AML-193 (cell line): ENCODE data around the gene STAMBPL1.
"Not testable (repeated sequence)": the region's sequence is repeated elsewhere in the genome, so short reads cannot be mapped to it uniquely, and the experiment has no call there.

ENCODE experiments used
- DNase-seq, 2 experiments: peaks; one replicate each; lab custom pipeline; 2025; lab: John Stamatoyannopoulos, UW

The STAMBPL1 gene

DNA sequence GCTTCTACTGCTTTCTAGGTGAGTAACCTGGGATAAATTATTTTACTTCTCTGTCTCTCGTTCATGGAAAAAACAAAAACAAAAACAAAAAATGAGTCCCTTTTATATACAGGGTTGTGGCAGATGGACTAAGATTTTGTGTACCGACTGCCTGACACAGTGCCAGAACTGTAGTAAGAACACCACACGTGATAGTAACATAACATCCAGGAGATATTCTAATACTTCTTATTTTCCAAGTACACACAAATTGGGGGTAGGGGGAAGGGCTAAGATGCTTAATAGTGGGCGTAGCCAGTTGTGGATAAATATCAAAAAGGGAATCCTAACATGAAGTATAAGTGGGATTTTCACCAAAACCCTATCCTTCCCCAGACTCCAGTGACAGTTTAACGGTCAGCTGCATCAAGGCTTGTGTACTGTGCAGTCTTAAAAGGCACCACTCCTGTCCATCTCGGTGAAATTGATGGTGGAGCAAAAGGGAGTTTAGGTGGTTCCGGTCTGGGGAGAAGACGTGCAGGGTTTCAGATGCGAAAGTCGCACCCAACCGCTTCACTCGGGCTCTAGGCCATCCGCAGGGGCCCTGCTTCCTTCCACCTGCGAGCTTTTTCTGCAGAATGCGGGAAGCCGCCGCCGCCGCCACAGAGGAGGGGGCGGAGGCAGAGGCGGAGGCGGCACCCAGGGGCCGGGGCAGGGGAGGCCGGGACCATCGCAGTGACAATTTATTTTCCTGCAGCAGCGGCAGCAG is at the start of gene STAMBPL1:
TSS of gene STAMBPL1 (plus strand) at position 712 of the 748 bp plus-strand sequence. CDS start 21,464 bp downstream, outside the sequence.
- peak; percentile 60 to 65 for DNase-seq

DNA sequence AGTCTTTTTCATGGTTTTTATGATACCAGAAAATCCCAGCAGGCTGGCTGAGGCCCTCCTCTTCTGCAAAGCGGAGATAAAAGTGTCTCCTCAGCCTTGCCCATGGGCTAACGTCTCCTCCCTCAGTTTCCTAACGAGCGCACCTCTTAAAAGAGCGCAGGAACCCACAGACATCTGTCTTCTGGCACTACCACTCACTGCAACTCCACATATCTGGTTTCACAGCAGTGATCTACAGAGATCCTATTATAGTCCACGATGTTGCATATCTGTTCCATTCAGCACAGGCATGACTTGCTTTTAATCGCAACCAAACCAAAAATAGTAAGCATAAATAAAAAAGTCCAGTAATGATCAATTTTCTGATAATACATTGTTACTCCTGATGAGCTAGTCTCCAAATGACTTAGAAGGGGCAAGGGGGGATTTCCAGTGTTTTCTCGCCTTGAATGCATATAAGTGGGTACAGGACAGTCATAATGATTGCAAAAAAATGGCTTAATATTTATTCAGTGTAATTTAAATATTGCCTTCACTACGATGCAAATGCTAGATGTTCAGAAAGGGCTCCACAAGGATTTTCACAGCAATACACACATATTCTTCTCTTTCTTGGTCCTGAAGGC is 49.3 kb upstream of the STAMBPL1 start:
- DNase-seq = no peak

DNA sequence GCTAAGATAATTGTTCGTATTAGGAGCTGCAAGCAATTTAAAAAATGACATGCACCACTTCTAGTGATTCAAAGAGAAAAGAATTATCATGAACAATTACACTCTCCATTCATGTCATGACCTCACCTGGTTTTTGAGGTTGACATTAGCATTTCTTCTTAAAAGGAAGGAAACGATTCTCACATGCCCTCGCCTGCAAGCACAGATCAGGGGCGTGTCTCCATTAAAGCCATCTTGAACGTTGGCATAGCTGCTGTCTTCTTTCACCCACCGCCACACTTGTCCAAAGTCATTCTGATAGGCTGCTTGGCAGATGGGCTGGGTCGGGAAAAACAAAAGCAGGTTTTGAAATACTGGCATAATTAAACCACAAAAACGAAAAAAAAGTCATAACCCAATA is 48.3 kb upstream of the STAMBPL1 start:
- DNase-seq = no peak

DNA sequence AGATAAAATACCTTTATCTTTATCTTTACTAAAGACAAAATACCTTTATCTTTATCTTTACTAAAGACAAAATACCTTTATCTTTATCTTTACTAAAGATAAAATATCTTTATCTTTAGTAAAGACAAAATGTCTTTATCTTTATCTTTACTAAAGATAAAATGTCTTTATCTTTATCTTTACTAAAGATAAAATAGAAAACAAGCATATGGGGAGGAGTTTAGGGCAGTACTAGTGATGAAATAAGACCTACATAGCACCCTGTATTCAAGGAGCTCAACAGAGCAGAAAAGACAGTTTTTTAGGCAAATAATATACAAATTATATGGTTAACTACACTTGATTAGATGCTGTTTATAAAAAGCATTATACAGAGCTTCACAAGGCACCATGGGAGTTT is 47.7 kb upstream of the STAMBPL1 start:
- DNase-seq = no peak

DNA sequence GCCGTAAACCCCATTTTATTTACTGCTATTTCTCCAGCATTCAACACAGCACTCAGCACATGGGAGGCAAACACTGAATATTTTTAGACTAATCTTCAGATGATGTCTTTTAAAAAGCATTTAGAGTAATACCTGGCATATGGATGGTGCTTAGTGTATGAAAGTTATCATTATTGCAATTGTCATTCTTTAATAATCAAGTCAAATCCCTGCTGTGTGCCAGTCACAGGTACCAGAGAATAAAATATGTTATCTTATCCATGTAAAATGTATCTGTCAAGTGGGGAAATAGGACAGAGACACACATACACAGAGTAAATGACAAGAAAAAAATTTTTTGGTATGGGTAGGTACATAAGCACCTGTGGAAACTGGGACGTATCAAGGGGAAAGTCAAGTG is 46.9 kb upstream of the STAMBPL1 start:
- no peak for DNase-seq

DNA sequence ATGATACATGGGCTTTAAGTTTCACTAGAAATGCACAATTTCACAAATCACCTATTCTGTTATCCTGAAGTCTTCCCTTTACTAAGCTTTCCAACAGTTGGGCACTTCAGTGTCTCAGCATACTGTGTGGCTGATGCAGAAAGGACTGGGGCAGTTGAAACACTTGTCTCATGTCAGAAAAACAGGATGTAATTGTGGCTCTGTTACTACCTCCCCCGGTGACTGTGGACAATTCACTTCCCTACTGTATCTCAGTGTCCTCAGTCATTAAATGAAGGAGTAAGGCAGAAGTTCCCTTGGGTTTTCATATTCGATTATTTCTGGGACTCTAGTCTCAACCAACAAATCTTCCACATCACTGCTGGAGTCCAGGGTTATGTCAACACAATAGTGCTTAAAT is 46.3 kb upstream of the STAMBPL1 start:
- DNase-seq = peak; percentile 81 to 83

DNA sequence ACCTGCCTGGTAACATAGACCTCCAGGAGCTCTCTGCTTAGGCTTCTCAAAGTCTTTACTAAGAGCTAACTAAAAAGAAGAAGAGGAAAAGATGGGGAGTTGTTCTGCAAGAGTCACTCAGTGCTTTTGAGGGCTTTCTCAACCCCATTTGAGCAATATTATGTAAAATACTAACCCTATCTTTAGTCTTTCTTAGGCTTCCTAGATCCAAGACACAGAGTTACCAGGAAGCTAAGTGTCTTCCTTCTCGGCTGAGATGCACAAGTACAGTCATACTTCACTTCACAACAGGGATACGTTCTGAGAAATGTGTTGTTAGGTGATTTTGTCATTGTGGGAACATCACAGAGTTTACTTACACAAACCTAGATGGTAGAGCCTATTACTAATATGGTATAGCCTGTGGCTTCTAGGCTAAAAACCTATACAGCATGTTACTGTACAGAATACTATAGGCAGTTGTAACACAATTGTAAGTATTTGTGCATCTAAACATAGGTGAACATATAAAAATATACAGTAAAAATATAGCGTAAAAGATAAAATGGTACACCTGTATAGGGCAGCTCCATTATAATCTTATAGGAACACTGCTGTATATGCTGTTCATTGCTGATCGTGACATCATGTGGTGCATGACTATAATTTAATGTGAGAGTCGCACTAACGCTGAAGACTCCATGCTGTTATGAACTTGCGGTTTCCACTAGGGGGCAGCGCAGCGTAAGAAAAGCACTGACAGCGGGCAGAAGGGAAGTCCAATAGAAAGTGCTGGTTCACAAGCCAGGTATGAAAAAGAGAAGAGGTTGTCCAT is 44.7 kb upstream of the STAMBPL1 start:
- peak; percentile 81 to 88 for DNase-seq

DNA sequence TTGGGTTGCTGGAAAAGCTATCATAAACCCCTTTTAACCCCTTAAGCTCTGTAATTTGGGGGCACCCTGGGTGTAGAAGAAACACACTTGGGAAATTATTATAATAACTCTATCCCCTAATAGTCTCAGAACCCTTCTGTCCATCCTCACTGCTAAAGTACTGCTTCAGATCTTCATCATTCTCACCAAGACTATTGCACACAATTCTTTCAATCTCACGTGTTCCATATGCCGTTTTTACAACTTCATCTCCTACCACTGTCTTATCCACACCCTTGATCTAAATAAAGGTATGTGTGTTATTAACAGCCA is 44.2 kb upstream of the STAMBPL1 start:
- DNase-seq = no peak

DNA sequence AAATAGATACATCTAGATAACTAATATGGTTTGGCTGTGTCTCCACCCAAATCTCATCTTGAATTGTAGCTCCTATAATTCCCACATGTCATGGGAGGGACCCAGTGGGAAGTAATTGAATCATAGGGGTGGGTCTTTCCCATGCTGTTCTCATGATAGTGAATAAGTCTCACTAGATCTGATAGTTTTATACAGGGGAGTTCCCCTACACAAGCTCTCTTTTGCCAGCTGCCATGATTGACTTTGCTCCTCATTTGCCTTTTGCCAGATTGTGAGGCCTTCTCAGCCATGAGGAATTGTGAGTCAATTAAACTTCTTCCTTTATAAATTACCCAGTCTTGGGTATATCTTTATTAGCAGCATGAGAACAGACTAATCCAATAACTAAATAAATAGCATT is 42.4 kb upstream of the STAMBPL1 start:
- not testable (repeated sequence) for DNase-seq

DNA sequence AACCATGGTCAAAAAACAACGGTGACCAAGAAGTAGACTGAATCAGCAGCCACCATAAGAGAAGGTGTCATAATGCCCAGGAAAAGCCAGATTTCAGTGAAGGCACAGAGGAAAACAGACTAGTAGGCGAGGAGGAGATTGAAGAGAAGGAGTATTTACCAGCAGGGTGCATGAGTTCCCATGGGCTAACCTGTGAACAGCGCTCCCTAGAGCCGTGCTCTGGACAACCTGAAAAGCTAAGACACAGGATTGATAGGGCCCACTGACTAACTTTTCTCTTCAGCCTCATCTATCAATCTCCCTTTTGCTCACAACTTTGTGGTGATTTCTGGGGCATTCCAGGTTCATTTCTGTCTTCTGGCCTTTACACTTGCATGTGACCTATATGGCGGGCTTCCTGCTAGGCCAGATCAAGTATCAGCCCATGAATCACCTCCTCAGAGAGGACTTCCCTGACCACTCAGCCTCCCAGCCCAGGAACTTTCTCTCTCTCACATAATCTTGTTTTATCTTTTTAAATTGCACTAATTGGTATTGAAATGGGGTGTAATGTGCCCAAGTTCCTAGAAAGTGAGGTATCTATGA is 41.2 kb upstream of the STAMBPL1 start:
- no peak for DNase-seq

DNA sequence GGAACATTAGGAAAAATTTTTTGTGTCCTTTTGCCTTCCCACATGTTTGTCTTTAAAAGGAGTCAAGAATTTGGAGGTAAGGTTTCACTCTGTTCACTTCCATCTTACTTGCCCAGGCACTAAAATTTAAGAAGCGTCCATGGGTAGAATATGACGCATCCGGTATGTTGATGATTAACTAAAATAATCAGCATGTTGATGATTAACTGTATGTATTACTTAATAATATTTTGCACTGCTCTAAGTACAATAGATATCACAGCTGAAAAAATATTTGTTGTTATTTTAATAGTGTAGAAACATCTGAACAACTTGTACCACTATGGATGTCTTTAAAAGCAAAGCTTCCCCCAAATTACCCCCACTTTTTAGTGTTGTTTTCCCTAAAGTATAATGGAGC is 39.9 kb upstream of the STAMBPL1 start:
- DNase-seq = no peak

DNA sequence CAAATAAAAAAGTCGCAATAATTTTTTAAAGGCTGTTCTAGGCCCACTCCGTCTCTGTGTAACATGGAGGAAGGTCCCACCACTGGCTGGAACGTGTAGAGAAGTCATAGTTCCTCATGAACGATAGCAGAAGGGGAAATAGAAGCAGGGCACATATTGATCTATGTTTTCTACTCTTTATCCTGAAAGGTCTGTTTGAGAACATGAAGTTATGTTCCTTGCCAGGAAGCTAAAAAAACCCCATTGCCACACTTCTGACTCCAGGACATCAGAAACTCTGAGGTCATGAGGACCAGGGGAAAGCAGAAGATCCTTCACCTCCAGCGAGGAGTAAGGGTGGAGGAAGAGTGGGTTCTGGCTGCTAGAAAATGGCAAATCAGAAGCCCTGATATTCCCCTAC is 39.2 kb upstream of the STAMBPL1 start:
- no peak for DNase-seq

DNA sequence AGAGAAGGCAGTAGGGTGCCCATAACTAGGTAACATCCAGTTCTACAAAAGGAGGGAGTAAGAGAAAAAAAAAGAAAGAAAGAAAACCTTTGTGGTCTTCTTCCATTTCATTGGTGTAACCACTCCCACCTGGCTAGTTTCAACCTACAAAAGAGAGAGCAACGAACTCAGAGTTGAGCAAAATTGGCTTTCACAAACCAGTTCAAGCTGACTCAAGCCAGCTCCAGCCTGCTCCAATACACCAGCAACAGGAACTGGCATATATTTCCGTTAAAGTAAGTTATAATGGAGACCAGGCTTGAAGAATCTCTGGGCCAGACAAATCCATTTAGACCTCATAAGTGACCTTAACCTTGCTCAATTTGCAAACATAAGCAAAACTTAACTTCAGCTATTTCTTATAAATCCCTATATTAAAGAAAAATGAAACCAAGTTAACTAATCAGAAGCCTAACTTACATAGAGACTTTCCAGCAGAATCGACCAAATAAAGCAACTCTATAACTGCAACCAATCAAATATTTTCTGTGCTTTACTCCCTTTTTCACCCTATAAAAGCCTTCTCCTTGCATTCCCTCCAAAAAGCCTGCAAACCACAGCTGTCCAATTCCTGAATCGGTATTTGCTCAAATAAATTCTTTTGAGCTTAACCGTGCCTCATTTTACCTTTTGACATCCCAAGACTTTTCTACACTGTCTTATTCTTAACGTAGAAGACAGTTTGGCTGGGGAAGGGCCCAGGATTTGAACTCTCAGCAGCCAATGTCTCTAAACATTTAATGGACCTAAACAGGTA is 38.5 kb upstream of the STAMBPL1 start:
- DNase-seq = no peak

DNA sequence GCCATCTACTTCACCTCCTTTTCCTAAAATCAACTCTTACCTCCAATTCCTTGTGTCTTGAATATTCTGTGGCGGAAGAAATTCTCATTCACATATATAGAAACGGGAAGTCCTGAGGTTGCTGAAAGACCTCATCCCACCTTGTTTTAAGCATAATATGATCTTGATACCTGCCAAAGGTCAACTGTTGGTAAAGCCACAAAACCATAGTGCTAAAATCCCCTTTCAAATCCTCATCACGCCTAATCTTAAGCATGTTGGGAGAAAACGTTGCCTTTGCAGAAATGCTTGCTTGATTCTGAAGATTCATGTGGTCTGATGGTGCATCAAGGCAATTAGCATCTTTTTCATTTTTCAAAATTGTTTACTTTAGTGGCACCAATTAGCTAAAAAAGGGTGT is 36.9 kb upstream of the STAMBPL1 start:
- no peak for DNase-seq

DNA sequence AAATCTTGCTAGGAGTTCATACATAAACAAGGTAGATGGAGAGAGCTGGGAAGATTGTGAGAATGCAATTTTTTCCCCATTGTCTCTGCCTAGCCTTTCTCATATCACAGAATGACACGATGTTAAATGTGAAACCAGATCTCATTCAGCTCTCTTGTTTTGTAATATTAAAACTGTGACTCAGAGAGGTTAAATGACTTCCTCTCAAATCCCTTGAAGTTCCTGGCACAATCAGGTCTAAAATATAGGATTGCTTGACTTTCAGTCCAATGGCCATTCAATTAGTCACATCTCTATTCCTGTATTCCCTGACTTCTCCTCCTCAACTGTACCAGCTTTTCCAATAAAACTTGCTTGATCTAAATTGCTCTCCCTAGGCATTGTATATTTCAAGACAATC is 31.5 kb upstream of the STAMBPL1 start:
- peak; percentile 43 to 55 for DNase-seq

DNA sequence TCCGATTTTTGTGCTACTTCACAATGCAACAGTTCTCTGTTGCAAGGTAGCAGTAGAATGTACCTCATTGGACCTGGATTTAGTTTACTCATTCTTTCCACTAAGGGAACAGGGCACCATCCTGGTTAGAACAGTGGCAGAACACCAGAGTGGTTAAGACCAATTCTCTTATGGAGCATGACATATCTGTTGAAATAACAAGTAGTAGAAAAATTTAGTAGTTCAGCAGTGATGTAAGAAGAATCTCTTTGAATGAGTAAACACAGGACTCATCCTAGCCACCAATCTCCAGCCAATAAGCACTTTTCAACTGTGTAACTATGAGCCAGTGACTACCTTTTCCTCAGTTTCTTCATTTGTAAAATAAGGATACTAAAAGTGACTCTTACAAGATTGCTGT is 30.8 kb upstream of the STAMBPL1 start:
- DNase-seq = no peak

DNA sequence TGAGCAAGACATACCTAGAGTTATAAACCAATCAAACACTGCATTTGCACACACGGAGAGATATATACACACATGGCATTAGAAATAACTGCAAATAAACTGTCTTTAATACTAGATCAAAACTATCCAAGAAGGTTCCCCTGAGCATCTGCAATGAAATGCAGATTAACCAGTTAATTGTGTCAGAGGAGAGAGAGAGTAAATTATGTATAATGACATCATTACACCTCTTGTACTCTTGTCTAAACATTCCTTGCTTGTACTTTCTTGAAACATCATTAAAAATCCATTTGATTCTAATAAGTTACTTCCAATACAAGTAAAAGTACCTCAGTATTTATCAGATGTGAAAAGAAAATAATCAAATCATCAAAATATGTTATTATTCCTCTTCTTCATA is 29.3 kb upstream of the STAMBPL1 start:
- no peak for DNase-seq

DNA sequence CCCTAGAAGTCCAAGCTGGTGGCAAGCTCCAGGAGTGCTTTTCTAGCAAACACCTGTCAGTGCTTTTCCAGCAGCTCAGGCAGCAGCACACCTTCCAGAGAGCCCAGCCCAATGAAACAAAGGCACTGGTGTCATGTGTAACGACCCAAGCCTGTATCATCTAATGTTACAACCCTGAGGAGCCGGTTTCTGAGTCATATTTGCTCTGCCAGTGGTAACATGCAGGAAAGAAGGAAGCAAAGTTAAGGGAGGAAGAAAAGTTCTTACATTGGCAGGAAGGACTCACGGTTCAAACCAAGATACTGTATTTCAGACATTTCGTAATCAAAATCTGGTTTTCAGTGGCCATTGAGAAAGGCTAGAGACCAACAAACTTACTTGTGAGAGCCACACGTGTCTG is 28.3 kb upstream of the STAMBPL1 start, which contains the start of gene ANKRD22:
TSS of gene ANKRD22 (minus strand) at position 139 of the 400 bp plus-strand sequence. CDS start 237 bp downstream, outside the sequence.
- peak; percentile 96 for DNase-seq

DNA sequence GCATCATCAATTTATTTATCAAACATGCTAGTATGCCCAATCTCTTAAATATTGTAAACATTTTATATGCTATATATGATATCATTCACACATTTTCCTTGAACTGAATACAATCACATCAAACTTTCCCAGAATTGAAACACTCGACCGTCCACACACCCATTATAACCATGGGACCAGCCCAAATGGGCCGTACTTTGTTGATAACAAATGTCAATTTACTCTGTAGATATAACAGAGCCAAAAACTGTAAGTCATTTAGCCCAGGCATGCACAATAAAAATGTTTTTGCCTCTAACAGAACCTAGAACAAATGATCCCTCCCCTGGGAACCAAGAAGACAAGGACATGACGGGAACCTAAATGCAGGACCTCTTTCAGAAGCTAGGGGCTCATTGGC is 27.7 kb upstream of the STAMBPL1 start:
- DNase-seq = no peak

DNA sequence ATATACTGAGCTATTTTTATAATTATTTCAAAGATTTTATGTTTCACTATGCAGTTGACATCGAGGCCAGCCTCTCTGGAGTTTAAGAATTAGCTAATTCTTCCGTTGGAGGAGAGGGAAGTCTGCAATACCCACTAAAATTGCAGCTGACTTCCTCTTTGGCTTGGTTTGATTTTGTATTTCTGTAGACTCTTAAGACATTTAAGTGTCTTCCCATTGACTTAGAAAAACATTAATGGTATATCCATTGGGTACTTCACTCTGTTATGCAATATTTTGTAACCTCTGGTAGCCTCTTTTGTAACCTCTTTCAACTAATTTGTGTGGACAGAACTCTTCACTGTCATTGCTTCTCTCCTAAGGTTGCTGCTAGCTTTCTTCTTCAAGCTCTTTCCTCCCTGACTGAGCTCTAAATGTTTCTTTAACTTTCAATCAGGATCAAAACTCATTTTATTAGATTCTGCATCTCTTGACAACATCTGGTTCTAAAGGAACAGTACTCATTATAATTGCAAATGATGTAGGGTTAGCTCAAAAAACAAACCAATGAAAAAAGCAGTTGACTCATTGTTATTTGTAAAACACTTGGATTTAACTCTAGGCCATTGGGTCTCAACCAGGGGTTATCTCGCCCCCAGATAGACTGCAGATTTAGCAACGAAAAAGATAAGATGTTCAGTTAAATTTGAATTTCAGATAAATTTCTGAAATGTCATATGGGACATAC is 26.7 kb upstream of the STAMBPL1 start:
- peak; percentile 97 to 98 for DNase-seq

DNA sequence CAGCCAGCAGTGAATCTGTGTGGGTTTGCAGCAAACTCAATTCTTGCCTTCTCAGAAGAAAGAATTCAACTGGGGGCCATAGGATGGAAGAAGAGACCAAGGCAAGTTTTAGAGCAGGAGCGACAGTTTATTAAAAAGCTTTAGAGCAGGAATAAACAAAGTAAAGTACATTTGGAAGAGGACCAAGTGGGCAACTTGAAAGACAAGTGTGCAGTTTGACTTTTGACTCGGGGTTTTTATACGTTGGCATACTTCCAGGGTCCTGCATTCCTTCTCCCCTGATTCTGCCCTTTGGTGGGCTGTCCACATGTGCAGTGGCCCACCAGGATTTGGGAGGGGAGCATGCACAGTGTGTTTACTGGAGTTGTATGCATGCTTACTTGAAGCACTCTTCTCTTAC is 25.4 kb upstream of the STAMBPL1 start:
- DNase-seq = no peak
